NB4 (cell line): ENCODE measurements around the gene HOXA13.

Experiments used
- CTCF ChIP-seq: IDR thresholded peaks from one replicate; pipeline ENCODE4 v1.5.1; 2012; ENCODE audit warnings: low read depth, low read length
- MAX ChIP-seq: IDR thresholded peaks from 2 replicates; pipeline ENCODE4 v1.6.1; 2011; ENCODE audit warnings: low read depth, low read length

- TF ChIP-seq CTCF (no peak), MAX (no peak)
Observed at GRCh38 chr7:27164367-27165088, 35.4 kb downstream of the HOXA13 start.
